Measurements from ENCODE around the gene DPT. TPM values are rescaled to one million over a fixed set of nuclear protein-coding genes. Genes with fewer than 3 reads are reported as not detected.

DPT gene
- total RNA-seq, 3 donors from 2014 or later (not counting 1 experiment from before 2014, with no cell fraction given) = not detected

GRCh38 chr1:168731244-168731953 lies 2.4 kb upstream of the DPT start:
- H3K4me1 ChIP-seq (ENCODE audit: control insufficient read depth, insufficient read depth, low read length) = no peaks in the 10 kb centered on the region
- no peak overlapping the region for H3K4me3 ChIP-seq (ENCODE audit: low read length)
- H3K9me3 ChIP-seq (ENCODE audit: control insufficient read depth, insufficient read depth, low read length) = no peaks in the 10 kb centered on the region
- no peak for TF ChIP-seq CTCF (IDR thresholded peaks at IDR 0.05)
- no peaks in the 10 kb centered on the region for H3K36me3 ChIP-seq (ENCODE audit: control insufficient read depth, insufficient read depth, low read length)
- H3K4me3 Mint-ChIP-seq = no peak overlapping the region
- WGBS (ENCODE audit: insufficient coverage) = 76% methylated on average over 4 of the region's 7 CpGs
- no peaks in the 10 kb centered on the region for H3K4me1 Mint-ChIP-seq
- no peak overlapping the region for H3K27ac Mint-ChIP-seq
- H3K27me3 ChIP-seq (ENCODE audit: control insufficient read depth, insufficient read depth, low read length) = no peaks in the 10 kb centered on the region
- H3K27me3 Mint-ChIP-seq (ENCODE audit: low read depth in 2 of 2) = peaks cover 5 to 17% of the 10 kb centered on the region in 2 donors
- DNase-seq = no peak
- H3K27ac ChIP-seq (ENCODE audit: low read length) = no peak overlapping the region
- no peaks in the 10 kb centered on the region for H3K9me3 Mint-ChIP-seq
- intact Hi-C loops (cut with micrococcal nuclease) = no loop called here
- no peak for ATAC-seq
- no peaks in the 10 kb centered on the region for H3K36me3 Mint-ChIP-seq

GRCh38 chr1:168729405-168729802 lies 398 bp upstream of the DPT start:
- no peak overlapping the region for H3K4me3 ChIP-seq (ENCODE audit: low read length)
- intact Hi-C loops (cut with micrococcal nuclease) = no loop called here
- Mint-ChIP-seq H3K27me3 (ENCODE audit: low read depth in 2 of 2) (peaks cover 6 to 7% of the 10 kb centered on the region in 2 donors), H3K9me3 (no peaks in the 10 kb centered on the region), H3K27ac (no peak overlapping the region), H3K4me1 (no peaks in the 10 kb centered on the region), H3K4me3 (no peak overlapping the region), H3K36me3 (no peaks in the 10 kb centered on the region)
- no peaks in the 10 kb centered on the region for H3K9me3 ChIP-seq (ENCODE audit: control insufficient read depth, insufficient read depth, low read length)
- H3K27ac ChIP-seq (ENCODE audit: low read length) = no peak overlapping the region
- H3K27me3 ChIP-seq (ENCODE audit: control insufficient read depth, insufficient read depth, low read length) = no peaks in the 10 kb centered on the region
- WGBS (ENCODE audit: insufficient coverage) = 89% methylated on average over 3 of the region's 5 CpGs
- H3K36me3 ChIP-seq (ENCODE audit: control insufficient read depth, insufficient read depth, low read length) = no peaks in the 10 kb centered on the region
- H3K4me1 ChIP-seq (ENCODE audit: control insufficient read depth, insufficient read depth, low read length) = no peaks in the 10 kb centered on the region
- ATAC-seq (no peak), DNase-seq (no peak)
- TF ChIP-seq CTCF (IDR thresholded peaks at IDR 0.05) = no peak

- no peaks in the 10 kb centered on the region for H3K36me3 Mint-ChIP-seq
- Histone ChIP-seq H3K4me3 (ENCODE audit: low read length) (no peak overlapping the region), H3K27ac (ENCODE audit: low read length) (no peak overlapping the region), H3K4me1 (ENCODE audit: control insufficient read depth, insufficient read depth, low read length) (no peaks in the 10 kb centered on the region), H3K36me3 (ENCODE audit: control insufficient read depth, insufficient read depth, low read length) (no peaks in the 10 kb centered on the region), H3K9me3 (ENCODE audit: control insufficient read depth, insufficient read depth, low read length) (no peaks in the 10 kb centered on the region), H3K27me3 (ENCODE audit: control insufficient read depth, insufficient read depth, low read length) (no peaks in the 10 kb centered on the region)
- H3K9me3 Mint-ChIP-seq = no peaks in the 10 kb centered on the region
- no peak for DNase-seq
- H3K27me3 Mint-ChIP-seq (ENCODE audit: low read depth in 2 of 2) = peaks cover 6% of the 10 kb centered on the region in 2 donors
- no peak for TF ChIP-seq CTCF (IDR thresholded peaks at IDR 0.05)
- 96% methylated on average over 2 of the region's 2 CpGs for WGBS (ENCODE audit: insufficient coverage)
- intact Hi-C loops (cut with micrococcal nuclease) = no loop called here
- ATAC-seq = no peak
- no peak overlapping the region for H3K4me3 Mint-ChIP-seq
- H3K4me1 Mint-ChIP-seq = no peaks in the 10 kb centered on the region
- no peak overlapping the region for H3K27ac Mint-ChIP-seq
Observed at GRCh38 chr1:168726719-168727118, 2.3 kb downstream of the DPT start.

- Mint-ChIP-seq H3K4me3 (no peak overlapping the region), H3K36me3 (no peaks in the 10 kb centered on the region), H3K4me1 (no peaks in the 10 kb centered on the region), H3K27ac (no peak overlapping the region), H3K27me3 (ENCODE audit: low read depth in 2 of 2) (peaks cover 6% of the 10 kb centered on the region in 2 donors), H3K9me3 (no peaks in the 10 kb centered on the region)
- ATAC-seq (no peak), DNase-seq (no peak)
- H3K27ac ChIP-seq (ENCODE audit: low read length) = no peak overlapping the region
- no peak overlapping the region for H3K4me3 ChIP-seq (ENCODE audit: low read length)
- H3K4me1 ChIP-seq (ENCODE audit: control insufficient read depth, insufficient read depth, low read length) = no peaks in the 10 kb centered on the region
- no peaks in the 10 kb centered on the region for H3K9me3 ChIP-seq (ENCODE audit: control insufficient read depth, insufficient read depth, low read length)
- intact Hi-C loops (cut with micrococcal nuclease) = no loop called here
- H3K36me3 ChIP-seq (ENCODE audit: control insufficient read depth, insufficient read depth, low read length) = no peaks in the 10 kb centered on the region
- H3K27me3 ChIP-seq (ENCODE audit: control insufficient read depth, insufficient read depth, low read length) = no peaks in the 10 kb centered on the region
- TF ChIP-seq CTCF (IDR thresholded peaks at IDR 0.05) = no peak
- 94% methylated on average over 3 of the region's 3 CpGs for WGBS (ENCODE audit: insufficient coverage)
Observed at GRCh38 chr1:168726281-168726680, 2.7 kb downstream of the DPT start.
